WTC11 (cell line): ENCODE data around the gene SMIM26. TPM values are rescaled to one million over a fixed set of nuclear protein-coding genes. Genes with fewer than 3 reads are reported as not detected.
A peak's percentile ranks its signal among the peaks of the same experiment; 100 is the strongest.

Experiments
- ATAC-seq: fragments of 200-7000 bp; cut with Tn5 transposase; 2 replicates; pipeline ENCODE4 v1.10.0; 2021; ENCODE audit warnings: mild to moderate bottlenecking, moderate library complexity
- Bru-seq: library from RNA; stranded (reverse); fragments of 400-500 nt; gene quantifications from one replicate; lab custom pipeline; 2021; lab: Mats Ljungman, UMichigan
- CTCF ChIA-PET: fragments of 300-600 bp; sonication (Branson Sonifier 250); formaldehyde crosslinking; loops from one replicate; lab custom pipeline; 2021; ENCODE audit warnings: antibody characterized with exemption; lab: Charles Lee
- POLR2A ChIA-PET: fragments of 350-600 bp; sonication (Branson Sonifier 250); formaldehyde crosslinking; loops from one replicate; lab custom pipeline; 2021; ENCODE audit warnings: antibody characterized with exemption; lab: Charles Lee
- DNase-seq: peaks from one replicate; pipeline ENCODE4 v3.0.0; 2021; ENCODE audit warnings: low spot score
- H3K27ac Mint-ChIP-seq: 2 replicates; pipeline ENCODE4 v1.8.0; 2021; ENCODE audit warnings: mixed read lengths
- H3K27me3 Mint-ChIP-seq: 2 replicates; pipeline ENCODE4 v1.8.0; 2021; ENCODE audit warnings: low read depth, mild to moderate bottlenecking, moderate library complexity, mixed read lengths
- H3K36me3 Mint-ChIP-seq: 2 replicates; pipeline ENCODE4 v1.8.0; 2021; ENCODE audit warnings: mixed read lengths
- H3K4me1 Mint-ChIP-seq: 2 replicates; pipeline ENCODE4 v1.8.0; 2022; ENCODE audit warnings: mixed read lengths
- H3K4me3 Mint-ChIP-seq: 2 replicates; pipeline ENCODE4 v1.8.0; 2021; ENCODE audit warnings: mild to moderate bottlenecking, moderate library complexity, mixed read lengths
- H3K9me3 Mint-ChIP-seq: 2 replicates; pipeline ENCODE4 v1.8.0; 2021; ENCODE audit warnings: mixed read lengths
- ATF1 ChIP-seq: sonication (generic); formaldehyde crosslinking; IDR thresholded peaks from 2 replicates; pipeline ENCODE4 v1.8.1; 2023; ENCODE audit warnings: mild to moderate bottlenecking, moderate library complexity, missing genetic modification reagents
- ATF6 ChIP-seq: sonication (generic); formaldehyde crosslinking; IDR thresholded peaks from 2 replicates; pipeline ENCODE4 v1.8.1; 2023; ENCODE audit warnings: mild to moderate bottlenecking, missing genetic modification reagents
- CBFB ChIP-seq: sonication (generic); formaldehyde crosslinking; IDR thresholded peaks from 2 replicates; pipeline ENCODE4 v1.8.1; 2022; ENCODE audit warnings: mild to moderate bottlenecking, low read depth, missing genetic modification reagents
- CDX4 ChIP-seq: fragments of 250-450 bp; sonication (Bioruptor Pico); IDR thresholded peaks from 2 replicates; pipeline ENCODE4 v1.9.0; 2021; ENCODE audit warnings: moderate library complexity, mild to moderate bottlenecking, inconsistent platforms, borderline replicate concordance
- CREB1 ChIP-seq: sonication (generic); formaldehyde crosslinking; IDR thresholded peaks from 2 replicates; pipeline ENCODE4 v1.8.0; 2023; ENCODE audit warnings: mild to moderate bottlenecking, missing genetic modification reagents
- CREM ChIP-seq: sonication (generic); formaldehyde crosslinking; IDR thresholded peaks from 2 replicates; pipeline ENCODE4 v1.8.1; 2022; ENCODE audit warnings: mild to moderate bottlenecking, missing genetic modification reagents, moderate library complexity
- E2F4 ChIP-seq: sonication (generic); formaldehyde crosslinking; IDR thresholded peaks from 2 replicates; pipeline ENCODE4 v1.8.1; 2022; ENCODE audit warnings: low read depth, mild to moderate bottlenecking, moderate library complexity, missing genetic modification reagents, borderline replicate concordance
- ESRRA ChIP-seq: sonication (generic); formaldehyde crosslinking; IDR thresholded peaks from 2 replicates; pipeline ENCODE4 v1.8.1; 2022; ENCODE audit warnings: mild to moderate bottlenecking, missing genetic modification reagents, borderline replicate concordance
- FOXJ3 ChIP-seq: sonication (generic); formaldehyde crosslinking; IDR thresholded peaks from 2 replicates; pipeline ENCODE4 v1.9.0; 2021; ENCODE audit warnings: missing genetic modification reagents, mild to moderate bottlenecking, borderline replicate concordance
- FOXP1 ChIP-seq: sonication (generic); formaldehyde crosslinking; IDR thresholded peaks from 2 replicates; pipeline ENCODE4 v1.8.0; 2022; ENCODE audit warnings: missing genetic modification reagents, mild to moderate bottlenecking, moderate library complexity, borderline replicate concordance
- GRHL2 ChIP-seq: fragments of 250-450 bp; sonication (Bioruptor Pico); IDR thresholded peaks from 2 replicates; pipeline ENCODE4 v1.8.0; 2022; ENCODE audit warnings: mild to moderate bottlenecking, moderate library complexity; ENCODE audit not compliant: insufficient replicate concordance, severe bottlenecking
- GTF2I ChIP-seq: fragments of 250-450 bp; sonication (Bioruptor Pico); conservative IDR thresholded peaks from 2 replicates; pipeline ENCODE4 v1.4.0; 2021; ENCODE audit warnings: mild to moderate bottlenecking
- JUN ChIP-seq: sonication (generic); formaldehyde crosslinking; IDR thresholded peaks from 2 replicates; pipeline ENCODE4 v1.8.0; 2023; ENCODE audit warnings: mild to moderate bottlenecking, missing genetic modification reagents
- NFYB ChIP-seq: sonication (generic); formaldehyde crosslinking; conservative IDR thresholded peaks from 2 replicates; pipeline ENCODE4 v1.8.0; 2022; ENCODE audit warnings: low read depth, missing genetic modification reagents
- NR3C1 ChIP-seq: sonication (generic); formaldehyde crosslinking; conservative IDR thresholded peaks from 2 replicates; pipeline ENCODE4 v1.8.1; 2023; ENCODE audit warnings: low read depth, mild to moderate bottlenecking, missing genetic modification reagents
- RORB ChIP-seq: fragments of 250-450 bp; sonication (Bioruptor Pico); IDR thresholded peaks from 2 replicates; pipeline ENCODE4 v1.9.0; 2021; ENCODE audit warnings: mild to moderate bottlenecking
- TEAD4 ChIP-seq: sonication (generic); formaldehyde crosslinking; IDR thresholded peaks from 2 replicates; pipeline ENCODE4 v1.8.0; 2022; ENCODE audit warnings: mild to moderate bottlenecking, missing genetic modification reagents
- ZNF121 ChIP-seq: sonication (generic); formaldehyde crosslinking; IDR thresholded peaks from 2 replicates; pipeline ENCODE4 v1.8.0; 2023; ENCODE audit warnings: missing genetic modification reagents
- ZNF138 ChIP-seq: sonication (generic); formaldehyde crosslinking; conservative IDR thresholded peaks from 2 replicates; pipeline ENCODE4 v1.8.1; 2022; ENCODE audit warnings: mild to moderate bottlenecking, moderate library complexity, missing genetic modification reagents
- ZNF232 ChIP-seq: sonication (generic); formaldehyde crosslinking; IDR thresholded peaks from 2 replicates; pipeline ENCODE4 v1.8.0; 2022; ENCODE audit warnings: mild to moderate bottlenecking, missing genetic modification reagents
- ZNF416 ChIP-seq: fragments of 250-450 bp; sonication (Bioruptor Pico); IDR thresholded peaks from 2 replicates; pipeline ENCODE4 v1.9.0; 2021; ENCODE audit warnings: mild to moderate bottlenecking, inconsistent platforms
- ZNF423 ChIP-seq: fragments of 250-450 bp; sonication (Bioruptor Pico); IDR thresholded peaks from 2 replicates; pipeline ENCODE4 v2.1.2; 2022; ENCODE audit warnings: mild to moderate bottlenecking, moderate library complexity
- ZNF671 ChIP-seq: fragments of 250-450 bp; sonication (Bioruptor Pico); IDR thresholded peaks from 2 replicates; pipeline ENCODE4 v1.8.0; 2021; ENCODE audit warnings: mild to moderate bottlenecking
- long read RNA-seq, 3 experiments: library from RNA in 1 of 3; library from capped mRNA in 1 of 3; library from polyadenylated mRNA in 1 of 3; unstranded in 2 of 3; stranded (forward) in 1 of 3; transcript quantifications; one replicate each; pipeline ENCODE4 v2.0.0, GENCODE V29; 2021
- total RNA-seq: library from RNA; stranded (reverse); gene quantifications from 3 replicates; pipeline ENCODE4 v1.2.3, GENCODE V29; 2021
- TF ChIP-seq, protein P1 (sequence below): sonication (generic); formaldehyde crosslinking; IDR thresholded peaks from 2 replicates; pipeline ENCODE4 v1.8.0; 2022; ENCODE audit warnings: mild to moderate bottlenecking, missing genetic modification reagents
- TF ChIP-seq, protein P2 (sequence below): sonication (generic); formaldehyde crosslinking; IDR thresholded peaks from 2 replicates; pipeline ENCODE4 v1.8.1; 2023; ENCODE audit warnings: mild to moderate bottlenecking, missing genetic modification reagents
- TF ChIP-seq, protein P3 (sequence below): sonication (generic); formaldehyde crosslinking; IDR thresholded peaks from 2 replicates; pipeline ENCODE4 v1.8.0; 2022; ENCODE audit warnings: mild to moderate bottlenecking, missing genetic modification reagents
- TF ChIP-seq, protein P4 (sequence below): sonication (generic); formaldehyde crosslinking; IDR thresholded peaks from 2 replicates; pipeline ENCODE4 v1.8.1; 2022; ENCODE audit warnings: mild to moderate bottlenecking, missing genetic modification reagents, moderate library complexity, borderline replicate concordance

The SMIM26 gene, protein sequence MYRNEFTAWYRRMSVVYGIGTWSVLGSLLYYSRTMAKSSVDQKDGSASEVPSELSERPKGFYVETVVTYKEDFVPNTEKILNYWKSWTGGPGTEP
- total RNA-seq (71.9 to 78.1 TPM (median 77.4 TPM) in 3 replicates), Bru-seq, nascent RNA (percentile 94 among the genes with signal in this experiment)
- long read RNA-seq, experiment 1, transcript SMIM26-201 (2 exons, 505 nt) = minor isoform, 25 of 65 reads
- long read RNA-seq, experiment 1, transcript SMIM26-202 (2 exons, 575 nt) = major isoform, 40 of 65 reads
- long read RNA-seq, experiment 1, partial matches to known transcripts = 0 of 65 reads
- long read RNA-seq, experiment 1, other reads (novel, unspliced or antisense) = 0 of 65 reads
- long read RNA-seq, experiment 2, transcript SMIM26-201 (2 exons, 505 nt) = minor isoform, 26 of 95 reads
- long read RNA-seq, experiment 2, transcript SMIM26-202 (2 exons, 575 nt) = major isoform, 67 of 95 reads
- long read RNA-seq, experiment 2, partial matches to known transcripts = 2 of 95 reads
- long read RNA-seq, experiment 2, other reads (novel, unspliced or antisense) = 0 of 95 reads
- long read RNA-seq, experiment 3, partial matches to known transcripts = 0 of 1 reads
- long read RNA-seq, experiment 3, other reads (novel, unspliced or antisense) = 0 of 1 reads

DNA sequence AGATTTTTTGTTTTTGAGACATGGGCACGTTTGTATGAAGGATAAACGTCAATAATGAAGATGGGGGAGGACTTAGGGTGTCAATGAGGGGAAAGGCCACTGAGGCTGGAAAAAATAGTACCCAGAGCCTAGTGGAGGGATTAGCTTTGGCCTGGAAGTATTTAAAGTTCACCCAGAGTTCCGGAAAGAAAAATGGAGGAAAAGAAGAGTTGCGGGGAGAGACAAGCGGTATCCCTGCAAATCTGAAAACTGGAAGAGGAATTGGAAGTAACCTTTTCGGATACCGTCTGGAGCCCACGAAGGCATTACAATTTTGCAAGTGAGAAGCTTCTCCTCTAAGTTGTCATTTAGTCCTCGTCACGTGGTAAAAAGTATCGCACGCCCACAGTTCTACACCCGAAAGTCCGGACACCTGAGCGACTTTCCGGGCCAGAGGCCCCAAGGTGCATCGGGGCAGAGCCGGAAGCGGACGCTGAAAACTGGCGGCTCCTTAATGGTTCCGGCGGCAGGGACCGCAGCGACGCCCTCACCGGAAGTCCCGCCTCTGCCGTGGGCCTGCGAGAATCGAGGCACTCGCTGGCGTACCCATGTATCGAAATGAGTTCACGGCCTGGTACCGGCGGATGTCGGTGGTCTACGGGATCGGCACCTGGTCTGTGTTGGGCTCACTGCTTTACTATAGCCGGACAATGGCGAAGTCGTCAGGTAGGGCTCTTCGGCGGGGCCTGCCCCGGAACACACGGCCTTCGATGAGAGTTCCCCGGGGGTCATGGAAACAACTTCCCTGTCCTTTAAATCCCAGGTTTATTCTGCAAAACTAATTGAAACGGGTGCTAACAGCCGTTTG is at the start of gene SMIM26:
SMIM26 (plus strand) TSS at position 541 of the 847 bp plus-strand sequence; CDS start at position 588, 47 bp downstream.
- H3K9me3 Mint-ChIP-seq = no peaks in the 10 kb centered on the region
- H3K27me3 Mint-ChIP-seq = no peaks in the 10 kb centered on the region
- POLR2A ChIA-PET = interaction anchor here (1.2 to 1.8 kb wide), 2 partner anchors 22 to 60 kb away, joined by 3 to 6 read pairs; no protein-coding TSS in a partner anchor
- DNase-seq = peak; percentile 88
- peak; percentile 98 for ATAC-seq
- peak within 1 kb of the TSS; percentile 95 for H3K27ac Mint-ChIP-seq
- peaks cover 27% of the 10 kb centered on the region for H3K36me3 Mint-ChIP-seq
- peak within 1 kb of the TSS; percentile 90 for H3K4me3 Mint-ChIP-seq
- H3K4me1 Mint-ChIP-seq = peaks cover 6% of the 10 kb centered on the region; the same call in 1 of the 2 replicates
- CTCF ChIA-PET = no interaction called here
- TF ChIP-seq ATF6 (CRISPR knock-in tag) (no peak), CREB1 (0 out of 2 replicates have a peak, but pooled peaks have one; percentile 50), ZNF423 (CRISPR knock-in tag) (no peak), ZNF121 (CRISPR knock-in tag) (no peak), FOXJ3 (CRISPR knock-in tag) (no peak), CDX4 (CRISPR knock-in tag) (no peak), TEAD4 (no peak), NFYB (CRISPR knock-in tag) (no peak), ZNF232 (CRISPR knock-in tag) (peak; percentile 31; the same call in 1 of the 2 replicates), CBFB (CRISPR knock-in tag) (0 out of 2 replicates have a peak, but pooled peaks have one; percentile 71), FOXP1 (peak; percentile 62; the same call in 1 of the 2 replicates), ZNF138 (CRISPR knock-in tag) (no peak), GTF2I (CRISPR knock-in tag) (no peak), ESRRA (CRISPR knock-in tag) (no peak), JUN (CRISPR knock-in tag) (no peak), E2F4 (CRISPR knock-in tag) (no peak), RORB (no peak), ATF1 (CRISPR knock-in tag) (no peak), ZNF671 (CRISPR knock-in tag) (no peak), CREM (0 out of 2 replicates have a peak, but pooled peaks have one; percentile 46), GRHL2 (CRISPR knock-in tag) (no peak), ZNF416 (CRISPR knock-in tag) (no peak), NR3C1 (no peak)
- TF ChIP-seq, protein P1, sequence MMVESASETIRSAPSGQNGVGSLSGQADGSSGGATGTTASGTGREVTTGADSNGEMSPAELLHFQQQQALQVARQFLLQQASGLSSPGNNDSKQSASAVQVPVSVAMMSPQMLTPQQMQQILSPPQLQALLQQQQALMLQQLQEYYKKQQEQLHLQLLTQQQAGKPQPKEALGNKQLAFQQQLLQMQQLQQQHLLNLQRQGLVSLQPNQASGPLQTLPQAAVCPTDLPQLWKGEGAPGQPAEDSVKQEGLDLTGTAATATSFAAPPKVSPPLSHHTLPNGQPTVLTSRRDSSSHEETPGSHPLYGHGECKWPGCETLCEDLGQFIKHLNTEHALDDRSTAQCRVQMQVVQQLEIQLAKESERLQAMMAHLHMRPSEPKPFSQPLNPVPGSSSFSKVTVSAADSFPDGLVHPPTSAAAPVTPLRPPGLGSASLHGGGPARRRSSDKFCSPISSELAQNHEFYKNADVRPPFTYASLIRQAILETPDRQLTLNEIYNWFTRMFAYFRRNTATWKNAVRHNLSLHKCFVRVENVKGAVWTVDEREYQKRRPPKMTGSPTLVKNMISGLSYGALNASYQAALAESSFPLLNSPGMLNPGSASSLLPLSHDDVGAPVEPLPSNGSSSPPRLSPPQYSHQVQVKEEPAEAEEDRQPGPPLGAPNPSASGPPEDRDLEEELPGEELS (CRISPR knock-in tag) = no peak
- TF ChIP-seq, protein P2, sequence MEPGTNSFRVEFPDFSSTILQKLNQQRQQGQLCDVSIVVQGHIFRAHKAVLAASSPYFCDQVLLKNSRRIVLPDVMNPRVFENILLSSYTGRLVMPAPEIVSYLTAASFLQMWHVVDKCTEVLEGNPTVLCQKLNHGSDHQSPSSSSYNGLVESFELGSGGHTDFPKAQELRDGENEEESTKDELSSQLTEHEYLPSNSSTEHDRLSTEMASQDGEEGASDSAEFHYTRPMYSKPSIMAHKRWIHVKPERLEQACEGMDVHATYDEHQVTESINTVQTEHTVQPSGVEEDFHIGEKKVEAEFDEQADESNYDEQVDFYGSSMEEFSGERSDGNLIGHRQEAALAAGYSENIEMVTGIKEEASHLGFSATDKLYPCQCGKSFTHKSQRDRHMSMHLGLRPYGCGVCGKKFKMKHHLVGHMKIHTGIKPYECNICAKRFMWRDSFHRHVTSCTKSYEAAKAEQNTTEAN (CRISPR knock-in tag) = peak; percentile 48; the same call in 1 of the 2 replicates
- TF ChIP-seq, protein P3, sequence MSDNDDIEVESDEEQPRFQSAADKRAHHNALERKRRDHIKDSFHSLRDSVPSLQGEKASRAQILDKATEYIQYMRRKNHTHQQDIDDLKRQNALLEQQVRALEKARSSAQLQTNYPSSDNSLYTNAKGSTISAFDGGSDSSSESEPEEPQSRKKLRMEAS (CRISPR knock-in tag) = peak; percentile 73
- TF ChIP-seq, protein P4, sequence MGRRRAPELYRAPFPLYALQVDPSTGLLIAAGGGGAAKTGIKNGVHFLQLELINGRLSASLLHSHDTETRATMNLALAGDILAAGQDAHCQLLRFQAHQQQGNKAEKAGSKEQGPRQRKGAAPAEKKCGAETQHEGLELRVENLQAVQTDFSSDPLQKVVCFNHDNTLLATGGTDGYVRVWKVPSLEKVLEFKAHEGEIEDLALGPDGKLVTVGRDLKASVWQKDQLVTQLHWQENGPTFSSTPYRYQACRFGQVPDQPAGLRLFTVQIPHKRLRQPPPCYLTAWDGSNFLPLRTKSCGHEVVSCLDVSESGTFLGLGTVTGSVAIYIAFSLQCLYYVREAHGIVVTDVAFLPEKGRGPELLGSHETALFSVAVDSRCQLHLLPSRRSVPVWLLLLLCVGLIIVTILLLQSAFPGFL = 0 out of 2 replicates have a peak, but pooled peaks have one; percentile 23
